Tibial nerve (tissue), 4 donors: ENCODE data around the gene TRPV5.

Experiments
- CTCF ChIP-seq, 5 experiments: fragments of 200-600 bp in 3 of 5; fragments of 450-650 bp in 2 of 5; sonication (generic) in 3 of 5; IDR thresholded peaks; one replicate each; pipeline ENCODE4 v1.5.1; 2016 to 2019; ENCODE audit warnings: antibody characterized with exemption in 5 of 5, mild to moderate bottlenecking in 3 of 5, moderate library complexity in 2 of 5
- EP300 ChIP-seq, 2 donors: sonication (generic); formaldehyde crosslinking; IDR thresholded peaks; one replicate each; pipeline ENCODE4 v1.6.1; 2017; ENCODE audit warnings: antibody characterized with exemption in 2 of 2, mild to moderate bottlenecking in 1 of 2
- POLR2A ChIP-seq, 2 donors: fragments of 450-650 bp; IDR thresholded peaks; one replicate each; pipeline ENCODE4 v1.6.1; 2017; ENCODE audit warnings: antibody characterized with exemption in 2 of 2, mild to moderate bottlenecking in 2 of 2, moderate library complexity in 2 of 2

DNA sequence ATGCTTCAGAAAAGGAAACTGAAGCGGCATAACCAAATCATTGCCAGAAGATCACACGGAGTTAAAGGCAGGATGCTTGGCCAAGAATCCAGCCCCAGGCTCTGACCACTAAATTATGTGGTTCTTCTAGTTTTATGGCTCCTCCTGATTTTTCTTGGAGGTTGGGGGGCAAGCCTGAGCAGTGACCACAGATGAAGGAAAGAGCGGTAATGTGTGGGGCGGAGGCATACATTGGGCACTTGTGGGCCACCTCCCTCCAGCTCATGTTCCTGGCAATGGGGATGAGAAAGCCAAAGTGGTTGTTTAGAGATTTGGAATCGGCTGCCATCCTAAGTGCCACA, 51.2 kb downstream of the TRPV5 start:
- TF ChIP-seq CTCF (IDR thresholded peaks at IDR 0.05) (no peak), EP300 (IDR thresholded peaks at IDR 0.05) (no peak), POLR2A (IDR thresholded peaks at IDR 0.05) (no peak)
